Measurements from ENCODE around the gene ADIPOQ.

GRCh38 chr3:186896875-186897274, 54.4 kb downstream of the ADIPOQ start:
- no peak for TF ChIP-seq CTCF (IDR thresholded peaks at IDR 0.05; ENCODE audit: low read length)
- TF ChIP-seq EZH2 (IDR thresholded peaks at IDR 0.05; ENCODE audit: borderline replicate concordance, low read length): no peak

Data from OCI-LY1 (cell line).